GM19351 (cell line): Measurements from ENCODE around the gene CAPN3.

ENCODE experiments used
- ATAC-seq: cut with Tn5 transposase; IDR thresholded peaks from one replicate; pipeline ENCODE4 v1.9.1; 2021; ENCODE audit warnings: mild to moderate bottlenecking, moderate library complexity; ENCODE audit not compliant: unreplicated experiment

Gene CAPN3

GRCh38 chr15:42449770-42450424 is 90.6 kb downstream of the CAPN3 start:
- no peak for ATAC-seq

- ATAC-seq: no peak
These were observed 91.1 kb downstream of the CAPN3 start for GRCh38 chr15:42450425-42450790.

GRCh38 chr15:42453826-42454225 is 94.5 kb downstream of the CAPN3 start:
- no peak for ATAC-seq

DNA sequence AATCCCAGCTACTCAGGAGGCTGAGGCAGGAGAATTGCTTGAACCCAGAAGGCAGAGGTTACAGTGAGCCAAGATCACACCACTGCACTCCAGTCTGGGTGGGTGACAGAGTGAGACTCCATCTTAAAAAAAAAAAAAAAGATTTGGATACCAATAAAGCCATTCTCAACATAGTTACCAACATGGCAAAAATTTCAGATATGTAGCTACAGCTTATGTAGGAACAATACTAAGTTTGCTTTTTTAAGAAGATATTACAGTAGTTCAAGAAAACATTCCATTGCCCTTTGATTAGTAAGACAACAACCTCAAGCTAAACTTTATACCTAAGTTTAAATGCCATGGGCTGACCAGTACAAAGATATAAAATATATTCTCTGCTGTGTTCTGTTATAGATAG is 97.2 kb downstream of the CAPN3 start:
- ATAC-seq: no peak

DNA sequence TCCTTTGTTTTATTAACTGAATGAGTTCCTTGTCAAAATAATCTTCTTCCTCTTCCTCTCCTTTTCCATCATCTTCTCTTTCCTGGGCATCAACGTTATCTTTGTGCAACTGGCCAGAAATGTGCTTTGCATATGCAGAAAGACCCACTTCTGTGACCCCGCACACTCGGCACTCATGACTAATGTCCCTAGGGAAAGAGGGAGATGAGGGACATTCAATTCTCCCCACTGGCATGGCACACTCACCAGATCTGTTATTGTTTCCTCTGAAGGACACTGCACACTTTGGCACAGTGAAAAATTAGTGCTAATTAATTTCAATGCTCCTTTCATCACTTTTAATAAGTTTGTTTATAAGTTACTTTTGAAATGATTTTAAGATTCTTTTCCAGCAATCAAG is 97.7 kb downstream of the CAPN3 start:
- ATAC-seq: no peak

- no peak for ATAC-seq
These were observed 98.4 kb downstream of the CAPN3 start for GRCh38 chr15:42457445-42458442.

DNA sequence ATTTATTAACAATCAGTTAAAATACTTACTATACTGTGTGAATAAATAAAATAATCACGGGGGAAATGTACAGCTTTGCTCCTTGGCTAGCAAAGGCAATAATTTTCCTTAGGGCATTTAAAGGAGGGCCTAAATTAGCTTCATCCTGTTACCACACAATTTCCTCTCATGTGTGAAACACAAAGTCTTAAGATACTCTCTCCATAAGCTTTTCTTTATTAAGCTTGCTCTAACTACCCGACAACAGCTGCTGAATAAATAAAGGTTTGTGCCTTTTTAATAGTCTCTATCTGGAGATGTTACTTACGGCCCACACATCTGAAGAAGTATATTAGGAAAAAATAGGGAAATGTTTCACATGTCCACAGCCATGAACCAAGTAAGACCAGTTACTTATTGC is 102.0 kb downstream of the CAPN3 start:
- no peak for ATAC-seq
